HG02884 (cell line): Measurements from ENCODE around the gene UBE2E3.
A peak's percentile ranks its signal among the peaks of the same experiment; 100 is the strongest.

Source experiments
- ATAC-seq: cut with Tn5 transposase; IDR thresholded peaks from one replicate; pipeline ENCODE4 v1.9.1; 2021; ENCODE audit warnings: mild to moderate bottlenecking, moderate library complexity; ENCODE audit not compliant: unreplicated experiment

Gene UBE2E3

DNA sequence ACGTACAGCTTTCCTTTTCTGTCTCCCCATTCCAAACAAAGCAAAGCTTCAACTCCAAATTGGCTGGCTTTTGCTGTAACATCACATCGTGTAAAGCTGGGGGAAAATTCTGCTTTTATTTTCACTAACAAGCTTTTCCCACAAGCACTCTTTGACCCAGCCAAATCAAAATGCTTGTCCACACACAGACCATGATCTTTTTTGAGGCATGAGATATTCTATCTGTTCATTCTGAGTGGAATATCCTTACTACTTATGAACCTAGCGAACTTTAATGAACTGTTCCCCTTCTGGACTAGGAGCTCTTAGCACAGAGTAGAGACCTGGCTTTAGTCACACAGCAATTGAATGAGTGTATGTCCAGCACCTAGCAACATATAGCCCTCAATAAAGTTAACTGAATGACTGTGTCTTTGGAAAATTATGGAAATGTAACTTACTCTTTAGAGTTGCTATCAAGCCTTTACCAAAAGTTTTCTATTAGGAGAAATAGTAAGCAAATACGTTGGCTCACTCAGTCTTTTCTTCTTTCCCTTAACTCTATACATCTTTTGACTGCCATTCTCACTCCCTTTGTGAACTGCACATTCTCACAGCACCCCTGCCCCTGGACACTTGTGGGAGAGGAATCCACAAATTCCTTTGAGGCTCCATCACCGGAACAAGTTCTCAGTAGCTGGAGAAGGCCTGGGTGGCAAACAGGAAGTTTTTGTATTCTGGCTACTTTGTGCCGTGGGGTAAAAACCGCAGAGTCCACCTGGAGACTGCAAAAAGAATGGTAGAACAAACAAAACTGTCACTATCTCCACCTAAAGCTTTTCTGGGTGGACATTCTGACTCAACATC, 1.3 kb upstream of the UBE2E3 start:
- ATAC-seq = no peak

DNA sequence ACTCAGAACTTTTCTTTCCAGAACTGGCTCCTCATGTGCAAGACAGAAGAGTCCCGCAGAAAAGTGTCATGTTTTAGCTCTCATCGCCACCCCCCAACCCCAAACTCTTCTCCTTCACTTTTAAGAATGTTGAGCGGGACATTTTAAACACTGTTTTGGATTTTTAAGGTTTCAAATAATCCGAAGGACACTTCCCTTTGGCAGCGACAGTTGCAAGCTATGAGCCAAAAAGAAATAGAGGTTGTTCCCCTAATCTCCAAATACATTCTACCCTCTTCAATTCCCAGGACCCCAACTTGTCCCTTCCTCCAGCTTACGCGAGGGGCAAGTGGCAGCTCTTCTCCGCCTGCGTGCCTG, 678 bp upstream of the UBE2E3 start:
- ATAC-seq = no peak

DNA sequence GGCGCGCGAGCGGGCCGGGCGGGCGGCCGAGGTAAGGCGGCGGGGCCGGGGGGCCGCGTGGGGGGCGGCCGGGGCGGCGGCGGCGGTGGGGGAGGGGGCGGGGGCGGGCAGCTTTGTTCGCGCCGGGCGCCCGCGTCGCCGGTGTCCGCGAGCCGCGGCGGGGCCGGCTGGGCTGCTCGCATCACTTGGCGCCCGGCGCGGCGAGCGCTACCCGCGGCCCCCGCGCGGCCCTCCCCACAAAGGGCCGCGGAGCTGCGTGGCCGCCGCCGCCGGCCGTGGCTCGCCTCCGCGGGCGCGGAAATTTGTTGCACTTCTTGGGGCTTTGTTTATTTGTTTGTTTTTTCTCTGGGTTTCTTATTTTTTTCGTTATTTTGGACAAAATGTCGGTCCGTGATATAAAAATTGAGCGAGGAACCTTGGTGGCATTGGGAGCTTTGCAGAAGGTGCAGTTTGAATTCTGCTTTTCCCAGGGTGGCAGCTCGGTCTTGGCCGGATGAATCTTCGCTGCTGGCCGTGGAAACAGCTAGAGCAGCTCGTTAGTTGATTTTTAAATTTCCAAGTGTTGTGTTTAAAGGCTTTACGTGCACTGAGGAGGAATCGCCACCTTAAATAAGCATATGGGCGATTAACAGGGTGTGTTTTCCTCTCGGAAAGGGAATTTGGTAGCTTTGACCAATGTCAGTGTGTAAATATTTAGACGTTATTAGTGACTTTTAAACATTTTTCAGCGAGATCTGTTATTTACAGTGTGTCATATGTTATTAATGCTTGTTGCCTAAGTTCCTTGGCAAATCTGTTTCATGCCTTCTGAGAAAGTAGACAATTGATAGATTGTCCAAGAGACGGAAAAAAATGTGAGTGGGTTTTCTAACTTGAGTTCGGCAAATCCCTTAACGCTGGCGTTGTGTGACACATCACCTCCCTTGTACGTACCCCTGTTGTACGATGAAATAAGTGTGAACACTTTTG, 822 bp downstream of the UBE2E3 start:
- no peak for ATAC-seq

DNA sequence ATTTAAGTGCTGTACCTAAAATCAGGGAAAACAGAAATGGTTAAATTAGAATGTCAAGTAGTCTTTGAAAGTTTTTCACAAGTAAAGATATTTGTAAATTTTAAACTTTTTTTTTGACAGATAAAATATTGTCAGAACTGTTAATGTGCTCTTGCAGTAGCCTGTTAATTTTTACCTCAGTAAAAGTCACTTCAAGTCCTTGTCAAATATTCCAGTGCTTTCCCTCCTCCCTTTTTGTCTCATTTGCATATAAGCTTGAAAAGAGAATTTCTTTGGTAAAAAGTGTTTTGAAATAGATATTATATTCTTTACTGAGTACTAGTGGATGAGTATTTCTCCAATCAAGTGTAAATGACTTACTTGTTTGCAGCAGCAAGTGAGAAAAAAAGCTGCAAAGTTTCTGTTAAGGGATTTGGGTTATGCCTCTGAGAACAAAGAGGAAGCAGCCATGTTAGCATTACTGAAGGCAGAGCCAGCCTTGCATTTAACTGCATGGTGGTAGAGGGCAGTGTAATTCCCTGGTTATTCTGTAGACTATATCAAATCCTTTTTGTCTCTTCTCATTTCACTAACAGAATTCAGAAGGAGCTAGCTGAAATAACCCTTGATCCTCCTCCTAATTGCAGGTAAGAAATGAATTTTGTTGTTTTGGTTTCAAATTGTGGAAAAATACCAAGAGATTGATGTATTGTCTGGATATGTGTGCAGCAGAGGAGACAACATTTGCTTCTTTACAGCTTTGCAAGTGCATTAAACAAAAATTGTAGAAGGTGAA, 3.2 kb downstream of the UBE2E3 start:
- ATAC-seq = peak; percentile 34

DNA sequence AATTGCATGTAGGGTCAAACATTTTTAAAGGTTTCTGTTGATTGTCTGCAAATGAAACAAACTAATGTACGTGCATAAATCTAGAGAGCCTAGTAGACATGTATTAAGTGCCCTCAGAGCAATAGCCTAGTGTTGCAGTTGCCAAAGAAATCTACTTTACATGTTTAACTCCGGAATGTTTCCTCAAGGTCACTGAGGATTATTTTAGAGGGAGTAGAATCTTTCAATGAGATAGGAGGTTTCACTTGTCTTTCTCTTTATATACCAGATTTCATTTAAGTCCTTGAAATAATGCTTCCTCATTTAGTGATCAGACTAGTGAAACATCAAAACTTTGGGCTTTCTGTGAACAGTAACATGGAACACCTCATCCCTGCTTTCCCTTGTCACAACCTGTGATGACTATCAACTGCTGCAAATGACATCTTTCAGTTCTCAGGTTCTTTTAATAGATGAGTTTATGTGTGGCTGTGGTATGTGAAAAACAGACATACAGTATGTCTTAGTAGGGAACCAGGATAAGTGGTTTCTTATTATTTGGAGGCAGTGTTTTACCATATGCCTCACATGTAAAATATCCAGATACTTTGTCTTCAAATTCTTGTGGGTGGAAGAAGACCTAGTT, 5.5 kb downstream of the UBE2E3 start:
- ATAC-seq = no peak

DNA sequence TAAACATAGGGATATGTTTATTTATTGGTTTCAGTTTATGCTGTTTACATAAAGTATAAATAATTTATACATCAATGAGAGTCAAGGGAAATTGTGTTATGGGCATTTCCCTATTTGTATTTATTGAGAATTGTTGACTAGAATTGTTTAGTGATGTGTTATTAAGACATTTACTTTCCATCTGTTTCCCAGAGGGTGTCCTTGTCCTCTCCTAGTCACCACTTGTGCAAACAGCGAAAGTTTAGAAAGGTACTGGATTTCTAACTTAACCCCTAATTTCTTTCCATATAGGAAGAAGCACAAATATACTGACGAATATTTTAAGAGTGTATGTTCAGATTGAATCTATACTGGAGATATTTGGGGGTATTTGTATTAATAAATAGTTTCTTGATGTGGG, 6.7 kb downstream of the UBE2E3 start:
- ATAC-seq = no peak

- no peak for ATAC-seq
Observed at GRCh38 chr2:180990337-180990736, 9.9 kb downstream of the UBE2E3 start.

DNA sequence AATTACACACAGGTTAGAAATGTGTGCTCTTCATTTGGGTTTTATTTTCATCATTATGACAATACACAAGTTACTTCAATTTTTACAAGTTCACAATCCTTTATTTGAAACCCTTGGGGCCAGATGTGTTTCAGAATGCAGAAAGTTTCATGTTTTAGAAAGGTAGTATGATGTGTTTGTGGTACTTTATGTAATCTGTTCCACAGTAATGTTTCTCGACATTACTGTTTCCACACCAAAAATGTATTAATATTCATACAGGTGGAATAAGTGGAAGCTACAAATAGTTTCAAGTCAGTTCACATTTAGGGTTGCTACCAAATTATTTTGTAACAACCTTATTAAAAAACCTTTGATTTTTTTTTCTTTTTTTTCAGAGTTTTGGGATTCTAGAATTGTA, 10.4 kb downstream of the UBE2E3 start:
- ATAC-seq = peak; percentile 29

GRCh38 chr2:180991361-180991760, 11.0 kb downstream of the UBE2E3 start:
- no peak for ATAC-seq

GRCh38 chr2:180991820-180992219, 11.4 kb downstream of the UBE2E3 start:
- peak; percentile 79 for ATAC-seq

- no peak for ATAC-seq
Observed at GRCh38 chr2:180992994-180993393, 12.6 kb downstream of the UBE2E3 start.

- ATAC-seq = no peak
Observed at GRCh38 chr2:180999274-180999964, 19.0 kb downstream of the UBE2E3 start.

DNA sequence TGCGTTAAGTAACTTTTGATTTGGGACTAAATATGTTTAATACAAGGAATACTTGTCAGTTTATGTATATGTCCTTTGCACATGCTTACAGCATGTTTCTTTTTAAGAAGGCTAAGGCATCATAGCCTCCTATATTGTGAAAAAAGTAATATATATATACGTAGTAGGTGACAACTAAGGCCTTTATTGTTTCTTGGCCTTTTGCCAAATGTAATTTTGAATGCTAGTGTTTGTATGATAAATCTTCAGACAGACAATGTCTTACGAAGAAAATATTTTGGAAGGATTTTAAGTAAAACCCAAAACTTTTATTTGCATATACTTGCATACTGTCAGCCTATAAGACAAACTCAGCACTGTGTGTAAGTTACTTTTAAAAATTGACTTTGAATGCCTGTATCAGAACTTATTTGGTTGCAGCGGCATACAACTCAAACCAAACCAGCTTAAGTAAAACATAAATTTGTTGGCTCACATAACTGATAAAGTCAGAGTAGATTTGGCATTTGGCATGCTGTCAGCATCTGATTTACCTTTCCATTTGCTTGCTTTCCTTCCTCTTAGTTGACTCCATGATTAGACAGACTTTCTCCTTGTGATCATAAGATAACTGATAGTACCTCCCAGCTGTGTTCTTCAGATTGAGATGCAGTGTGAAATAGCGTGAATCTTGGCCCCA, 24.4 kb downstream of the UBE2E3 start:
- no peak for ATAC-seq

DNA sequence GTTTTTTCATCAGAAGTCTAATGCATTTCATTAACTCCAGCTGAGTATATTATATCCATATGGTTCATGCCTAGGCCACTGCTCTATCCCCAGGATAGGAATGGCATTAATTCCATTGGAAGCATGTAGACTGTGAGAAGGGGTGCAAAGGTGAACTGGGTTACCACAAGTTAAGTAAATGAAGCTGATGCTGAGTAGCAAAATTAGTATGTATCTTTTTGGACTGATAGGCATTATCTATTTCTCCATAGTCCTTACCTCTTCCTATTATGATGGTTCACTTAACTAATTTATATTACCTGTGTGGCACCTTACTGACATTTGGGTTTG, 24.9 kb downstream of the UBE2E3 start:
- no peak for ATAC-seq

- no peak for ATAC-seq
Observed at GRCh38 chr2:181005809-181006208, 25.4 kb downstream of the UBE2E3 start.

- ATAC-seq = no peak
Observed at GRCh38 chr2:181007086-181007837, 26.9 kb downstream of the UBE2E3 start.

- ATAC-seq = no peak
Observed at GRCh38 chr2:181008407-181008806, 28.0 kb downstream of the UBE2E3 start.

DNA sequence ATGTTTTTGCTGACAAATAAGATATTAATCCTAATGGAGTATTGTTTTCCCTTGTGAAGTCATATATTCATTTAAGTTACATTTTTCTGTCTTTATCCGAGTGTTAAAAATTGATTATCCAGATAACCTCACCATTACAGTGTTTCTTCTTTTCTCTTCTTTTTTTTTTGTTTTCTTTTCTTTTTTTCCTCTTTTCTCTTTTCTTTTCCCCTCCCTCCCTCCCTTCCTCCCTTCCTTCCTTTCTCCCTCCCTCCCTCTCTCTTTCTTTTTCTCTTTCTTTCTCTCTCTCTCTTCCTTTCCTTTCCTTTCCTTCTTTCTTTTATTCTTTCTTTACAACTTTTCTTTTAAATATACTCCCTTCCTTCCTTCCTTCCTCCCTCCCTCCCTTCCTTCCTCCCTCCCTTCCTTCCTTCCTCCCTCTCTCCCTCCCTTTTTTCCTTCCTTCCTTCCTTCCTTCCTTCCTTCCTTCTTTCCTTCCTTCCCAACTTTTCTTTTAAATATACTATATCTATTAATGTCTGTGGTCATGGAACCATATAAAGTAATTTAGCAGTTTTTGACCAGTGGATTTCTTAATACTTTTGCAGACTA, 40.9 kb downstream of the UBE2E3 start:
- no peak for ATAC-seq

DNA sequence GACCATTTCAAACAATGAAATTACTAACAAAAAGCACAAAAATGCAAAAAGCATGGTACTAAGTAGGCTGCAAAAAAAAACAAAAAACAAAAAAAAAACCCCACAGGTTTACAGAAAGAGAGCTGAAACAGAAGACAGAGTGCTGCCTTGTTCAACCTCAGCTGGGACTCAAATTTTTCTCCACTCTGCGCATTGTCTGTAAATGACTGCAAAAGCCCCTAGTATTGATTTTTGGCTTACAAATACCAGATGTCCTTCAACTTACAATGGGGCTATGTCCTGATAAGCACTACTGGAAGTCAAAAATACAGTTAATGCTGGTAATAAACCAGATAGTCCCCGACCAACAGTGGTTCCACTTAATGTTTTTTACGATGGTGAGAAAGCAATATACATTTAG, 42.2 kb downstream of the UBE2E3 start:
- no peak for ATAC-seq
